H1 (cell line): ENCODE data around the gene GDPGP1. TPM values are rescaled to one million over a fixed set of nuclear protein-coding genes. Genes with fewer than 3 reads are reported as not detected.

ENCODE experiments used
- CTCF ChIA-PET: fragments of 300-600 bp; sonication (Branson Sonifier 250); formaldehyde crosslinking; loops from one replicate; lab custom pipeline; 2021; ENCODE audit not compliant: partially characterized antibody; lab: Charles Lee
- POLR2A ChIA-PET: fragments of 300-600 bp; sonication (Branson Sonifier 250); formaldehyde crosslinking; loops from one replicate; lab custom pipeline; 2021; ENCODE audit warnings: inconsistent platforms; ENCODE audit not compliant: partially characterized antibody; lab: Charles Lee
- DNase-seq, 2 experiments: peaks; one replicate each; pipeline versions ENCODE4 v3.0.0 to v3.0.0-alpha.2; 2010 to 2022; ENCODE audit warnings: low spot score in 2 of 2, low read depth in 1 of 2, mixed read lengths in 1 of 2
- FAIRE-seq: peaks from 2 replicates; lab custom pipeline; 2011; peaks lifted over from hg19 to GRCh38; lab: Jason Lieb, UNC
- H2AFZ ChIP-seq: 2 replicates; pipeline ENCODE4 v1.8.1; 2012; ENCODE audit warnings: low read length, inconsistent platforms
- H2AK5ac ChIP-seq: 2 replicates; pipeline ENCODE4 v1.6.1; 2013; ENCODE audit warnings: low read depth, low read length
- H2BK120ac ChIP-seq: replicated peaks from 2 replicates; pipeline ENCODE3; 2013; ENCODE audit warnings: low read depth, low read length, inconsistent platforms
- H2BK12ac ChIP-seq: 2 replicates; pipeline ENCODE4 v1.6.1; 2013; ENCODE audit warnings: low read depth, low read length
- H2BK15ac ChIP-seq: 2 replicates; pipeline ENCODE4 v1.6.1; 2013; ENCODE audit warnings: low read length
- H2BK20ac ChIP-seq: 2 replicates; pipeline ENCODE4 v1.6.1; 2013; ENCODE audit warnings: low read length
- H2BK5ac ChIP-seq: 2 replicates; pipeline ENCODE4 v1.6.1; 2013; ENCODE audit warnings: low read depth, low read length
- H3K14ac ChIP-seq: 2 replicates; pipeline ENCODE4 v1.6.1; 2013; ENCODE audit warnings: inconsistent platforms; ENCODE audit not compliant: insufficient read length
- H3K18ac ChIP-seq: 2 replicates; pipeline ENCODE4 v1.6.1; 2013; ENCODE audit warnings: low read length; ENCODE audit errors: extremely low read depth
- H3K23ac ChIP-seq: 2 replicates; pipeline ENCODE4 v1.6.1; 2013; ENCODE audit warnings: inconsistent platforms; ENCODE audit not compliant: insufficient read length
- H3K23me2 ChIP-seq: 2 replicates; pipeline ENCODE4 v1.6.1; 2013; ENCODE audit warnings: low read depth, low read length
- H3K27ac ChIP-seq: 2 replicates; pipeline ENCODE4 v1.6.1; 2011; ENCODE audit warnings: low read depth, low read length, inconsistent platforms
- H3K27me3 ChIP-seq, 4 experiments: replicated peaks in 1 of 4; 1 replicate in 1 of 4; 2 replicates in 3 of 4; pipeline versions ENCODE4 v1.6.1 to v1.8.1; 2011 to 2013; ENCODE audit warnings: low read length in 3 of 4, mild to moderate bottlenecking in 3 of 4, inconsistent platforms in 2 of 4, mixed read lengths in 2 of 4, moderate library complexity in 1 of 4; ENCODE audit not compliant: control insufficient read depth in 3 of 4, insufficient read depth in 3 of 4; ENCODE audit errors: extremely low read depth in 1 of 4
- H3K36me3 ChIP-seq, 4 experiments: 2 replicates each; pipeline versions ENCODE4 v1.6.1 to v1.8.1; 2011 to 2013; ENCODE audit warnings: mild to moderate bottlenecking in 4 of 4, low read length in 3 of 4, moderate library complexity in 2 of 4, control low read depth in 1 of 4, inconsistent platforms in 1 of 4; ENCODE audit not compliant: insufficient read depth in 4 of 4, control insufficient read depth in 2 of 4
- H3K4ac ChIP-seq: replicated peaks from 2 replicates; pipeline ENCODE3; 2013; ENCODE audit warnings: low read length, low read depth, mixed read lengths, inconsistent platforms; ENCODE audit not compliant: insufficient read length
- H3K4me1 ChIP-seq, 4 experiments: replicated peaks in 1 of 4; 1 replicate in 1 of 4; 2 replicates in 3 of 4; pipeline versions ENCODE4 v1.6.1 to v1.8.1; 2011 to 2013; ENCODE audit warnings: low read length in 3 of 4, inconsistent platforms in 2 of 4, mixed read lengths in 1 of 4; ENCODE audit not compliant: insufficient read depth in 4 of 4, control insufficient read depth in 3 of 4
- H3K4me2 ChIP-seq, 2 experiments: 2 replicates each; pipeline versions ENCODE4 v1.6.1 to v1.8.1; 2011 to 2013; ENCODE audit warnings: low read depth in 2 of 2, low read length in 2 of 2, control low read depth in 1 of 2, inconsistent platforms in 1 of 2, mild to moderate bottlenecking in 1 of 2; ENCODE audit not compliant: insufficient read depth in 1 of 2
- H3K4me3 ChIP-seq, 4 experiments: fragments of 200-600, 300-600 bp in 1 of 4; sonication (generic), shearing (Covaris generic), sonication (Bioruptor Twin) in 1 of 4; 2 replicates each; pipeline versions ENCODE4 v1.5.1 to v1.8.1; 2011 to 2016; ENCODE audit warnings: low read length in 4 of 4, low read depth in 3 of 4, control low read depth in 2 of 4, inconsistent platforms in 2 of 4, mild to moderate bottlenecking in 2 of 4, mixed read lengths in 1 of 4, moderate library complexity in 1 of 4; ENCODE audit not compliant: insufficient read depth in 2 of 4; ENCODE audit errors: extremely low read depth in 1 of 4
- H3K56ac ChIP-seq: replicated peaks from 2 replicates; pipeline ENCODE3; 2013; ENCODE audit warnings: low read depth, mild to moderate bottlenecking, mixed read lengths, low read length, inconsistent platforms; ENCODE audit not compliant: insufficient read length
- H3K79me1 ChIP-seq: 2 replicates; pipeline ENCODE4 v1.6.1; 2013; ENCODE audit warnings: low read depth, low read length, control low read depth
- H3K79me2 ChIP-seq, 2 experiments: 2 replicates each; pipeline versions ENCODE4 v1.6.1 to v1.8.1; 2012 to 2013; ENCODE audit warnings: low read length in 2 of 2, mild to moderate bottlenecking in 2 of 2, inconsistent platforms in 1 of 2; ENCODE audit not compliant: insufficient read depth in 2 of 2, control insufficient read depth in 1 of 2
- H3K9ac ChIP-seq, 4 experiments: replicated peaks in 1 of 4; 1 replicate in 1 of 4; 2 replicates in 3 of 4; pipeline versions ENCODE4 v1.6.1 to v1.8.1; 2011 to 2013; ENCODE audit warnings: low read depth in 3 of 4, low read length in 3 of 4, control low read depth in 2 of 4, mild to moderate bottlenecking in 2 of 4, moderate library complexity in 2 of 4, inconsistent platforms in 1 of 4; ENCODE audit errors: extremely low read depth in 1 of 4
- H3K9me3 ChIP-seq, 2 experiments: 2 replicates each; pipeline versions ENCODE4 v1.6.1 to v1.8.1; 2012 to 2013; ENCODE audit warnings: mild to moderate bottlenecking in 2 of 2, moderate library complexity in 2 of 2, control low read depth in 1 of 2, inconsistent platforms in 1 of 2, low read depth in 1 of 2, low read length in 1 of 2, mixed read lengths in 1 of 2; ENCODE audit not compliant: insufficient read depth in 2 of 2
- H4K20me1 ChIP-seq, 2 experiments: replicated peaks in 1 of 2; 2 replicates each; pipeline versions ENCODE3 to v1.8.1; 2011 to 2013; ENCODE audit warnings: inconsistent platforms in 2 of 2, low read length in 2 of 2, mild to moderate bottlenecking in 1 of 2; ENCODE audit not compliant: insufficient read depth in 2 of 2, control insufficient read depth in 1 of 2
- H4K5ac ChIP-seq: 2 replicates; pipeline ENCODE4 v1.6.1; 2013; ENCODE audit warnings: low read length, low read depth, mixed read lengths, inconsistent platforms; ENCODE audit not compliant: insufficient read length
- H4K8ac ChIP-seq: 2 replicates; pipeline ENCODE4 v1.8.0; 2013; ENCODE audit warnings: mild to moderate bottlenecking, moderate library complexity, low read length, inconsistent platforms; ENCODE audit not compliant: insufficient read depth; ENCODE audit errors: extremely low read depth
- H4K91ac ChIP-seq: replicated peaks from 2 replicates; pipeline ENCODE3; 2013; ENCODE audit warnings: low read length, mixed read lengths, inconsistent platforms; ENCODE audit not compliant: insufficient read length
- CHD1 ChIP-seq: IDR thresholded peaks from 2 replicates; pipeline ENCODE4 v1.6.1; 2012; ENCODE audit warnings: low read depth, low read length, improper control_type of control experiment
- KDM1A ChIP-seq: fragments of 200-600, 300-600 bp; sonication (generic); IDR thresholded peaks from 2 replicates; pipeline ENCODE4 v1.7.1; 2016; ENCODE audit warnings: mild to moderate bottlenecking, low read length, borderline replicate concordance
- WGBS, 2 experiments: shearing (Covaris generic) in 1 of 2; methylation state at CpG; one replicate each; pipeline versions ENCODE4 v1.1.6 to v1.1.7; 2013 to 2015; ENCODE audit warnings: low lambda C conversion rate in 2 of 2, mixed read lengths in 2 of 2, inconsistent platforms in 1 of 2, low coverage in 1 of 2, missing lambda C conversion rate in 1 of 2; ENCODE audit not compliant: insufficient replicate concordance in 2 of 2, insufficient coverage in 1 of 2, insufficient read length in 1 of 2; ENCODE audit errors: extremely low coverage in 1 of 2, missing lambda C conversion rate in 1 of 2; 5-methylcytosine and 5-hydroxymethylcytosine counted together
- polyA plus RNA-seq, 7 experiments: library from polyadenylated mRNA; depleted of rRNA in 3 of 7; stranded (reverse) in 5 of 7; unstranded in 2 of 7; fragments of >200 nt in 5 of 7; fragments of 200-250 nt in 2 of 7; gene quantifications; 1 replicate in 5 of 7; 2 replicates in 1 of 7; 4 replicates in 1 of 7; pipeline versions ENCODE4 v1.2.1 to v1.2.3, GENCODE V29; 2011 to 2013; ENCODE audit warnings: missing spikeins in 2 of 7, mixed read lengths in 2 of 7
- small RNA-seq: library from polyadenylated mRNA; stranded (forward); fragments of <200 nt; extraction: miRNeasy Mini kit (QIAGEN cat#:217004); gene quantifications from one replicate; pipeline ENCODE3, GENCODE V24; 2013; ENCODE audit not compliant: insufficient read depth
- total RNA-seq: library from RNA; stranded (reverse); fragmentation: NEBNext Ultra II Directional; extraction: Animal tissue kit (Norgen Biotek cat#: 25700); gene quantifications from 2 replicates; pipeline ENCODE4 v1.2.1, GENCODE V29; 2021

Gene GDPGP1
- total and polyA plus RNA-seq, 2 of the 8 experiments (the other 6 are each of a cell fraction or from before 2014, with no cell fraction given): 1.8 to 5.6 TPM

DNA sequence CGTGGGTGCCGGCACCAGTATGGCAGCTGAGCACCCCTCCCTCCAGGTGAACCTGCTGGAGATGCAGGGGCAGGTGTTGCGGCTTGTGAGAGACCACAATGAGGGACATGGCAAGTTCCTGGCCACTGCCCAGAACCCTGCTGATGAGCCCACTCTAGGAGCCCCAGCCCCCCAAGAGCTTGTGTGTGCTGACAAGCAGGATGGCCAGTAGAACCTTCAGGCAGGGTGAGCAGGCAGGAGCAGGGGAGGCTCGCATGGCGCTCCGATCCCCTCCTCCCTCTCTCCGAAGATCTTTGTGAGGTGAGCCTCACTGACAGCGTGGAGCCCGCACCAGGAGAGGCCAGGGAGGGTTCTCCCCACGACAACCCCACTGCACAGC, 61.2 kb downstream of the GDPGP1 start:
- Histone ChIP-seq H3K9me3 (no peaks in the 10 kb centered on the region), H3K23me2 (no peaks in the 10 kb centered on the region), H2BK5ac (no peak overlapping the region), H2BK120ac (no peak overlapping the region), H2AFZ (no peak overlapping the region), H3K23ac (no peak overlapping the region), H2BK15ac (no peak overlapping the region), H3K4ac (no peak overlapping the region), H4K91ac (no peak overlapping the region), H3K18ac (no peak overlapping the region), H3K4me1 (peaks cover 0 to 8% (median 5%) of the 10 kb centered on the region in 4 experiments; a peak in 6 of 7 replicates), H4K8ac (0 out of 2 replicates have a peak overlapping the region, but pooled peaks have one; percentile 25), H2BK20ac (no peak overlapping the region), H3K27me3 (no peaks in the 10 kb centered on the region), H3K9ac (no peak overlapping the region), H3K14ac (no peak overlapping the region), H3K4me3 (no peak overlapping the region), H3K79me1 (no peaks in the 10 kb centered on the region), H3K27ac (no peak overlapping the region), H3K36me3 (no peaks in the 10 kb centered on the region), H3K4me2 (no peak overlapping the region; a peak in 1 of 4 replicates), H4K20me1 (no peaks in the 10 kb centered on the region), H4K5ac (no peak overlapping the region), H2BK12ac (peak overlapping the region; percentile 60; the same call in 1 of the 2 replicates), H2AK5ac (no peak overlapping the region), H3K79me2 (no peaks in the 10 kb centered on the region), H3K56ac (no peak overlapping the region)
- FAIRE-seq: no peak
- ChIA-PET CTCF (interaction anchor here (0.6 to 4.6 kb wide), 13 partner anchors 10 to 638 kb away, joined by 3 to 46 read pairs (median 3); partner anchors contain the start of genes HDDC3 and ZNF774), POLR2A (no interaction called here)
- DNase-seq: no peak
- WGBS, 2 experiments: 87% methylated on average over 10 of the region's 10 CpGs; no CpG with 5 or more reads in 1 of the 2 experiments
- TF ChIP-seq KDM1A: no peak
- no peak for TF ChIP-seq CHD1

Small RNA genes within 50 kb of the gene (small RNA-seq; reads per million reads assigned to genes)
- not detected for gene AC091167.3
- gene RN7SL736P: not detected

Other genes starting within 250 kb of the GDPGP1 start
- 24.0 and 26.2 TPM in 2 replicates for gene ZNF710, start 232.9 kb upstream of the GDPGP1 start, total RNA-seq
- gene ZNF710, start 232.9 kb upstream of the GDPGP1 start, polyA plus RNA-seq (2011; rRNA removed): 10.5 and 14.4 TPM in 2 replicates
- gene IDH2, start 131.7 kb upstream of the GDPGP1 start, total RNA-seq: 64.2 and 64.6 TPM in 2 replicates
- gene IDH2, start 131.7 kb upstream of the GDPGP1 start, polyA plus RNA-seq (2011; rRNA removed): 79.7 and 84.6 TPM in 2 replicates
- gene SEMA4B, start 32.9 kb upstream of the GDPGP1 start, total RNA-seq: 42.7 and 43.6 TPM in 2 replicates
- 43.0 and 62.4 TPM in 2 replicates for gene SEMA4B, start 32.9 kb upstream of the GDPGP1 start, polyA plus RNA-seq (2011; rRNA removed)
- 26.0 and 29.1 TPM in 2 replicates for gene CIB1, start 268 bp upstream of the GDPGP1 start, total RNA-seq
- 50.4 and 63.5 TPM in 2 replicates for gene CIB1, start 268 bp upstream of the GDPGP1 start, polyA plus RNA-seq (2011; rRNA removed)
- gene TTLL13, start 15.3 kb downstream of the GDPGP1 start, total RNA-seq: 0.19 TPM in 1 of 2 replicates, not detected in the other
- 0.03 and 0.05 TPM in 2 replicates for gene TTLL13, start 15.3 kb downstream of the GDPGP1 start, polyA plus RNA-seq (2011; rRNA removed)
- gene NGRN, start 31.5 kb downstream of the GDPGP1 start, total RNA-seq: 101 and 102 TPM in 2 replicates
- 59.4 and 60.1 TPM in 2 replicates for gene NGRN, start 31.5 kb downstream of the GDPGP1 start, polyA plus RNA-seq (2011; rRNA removed)
- 2.3 and 2.6 TPM in 2 replicates for gene ZNF774, start 118.1 kb downstream of the GDPGP1 start, total RNA-seq
- 0.82 and 0.96 TPM in 2 replicates for gene ZNF774, start 118.1 kb downstream of the GDPGP1 start, polyA plus RNA-seq (2011; rRNA removed)
- 133 and 138 TPM in 2 replicates for gene IQGAP1, start 154.0 kb downstream of the GDPGP1 start, total RNA-seq
- gene IQGAP1, start 154.0 kb downstream of the GDPGP1 start, polyA plus RNA-seq (2011; rRNA removed): 34.8 and 56.0 TPM in 2 replicates